HG03280 (cell line): ENCODE results near the gene BRMS1L.

Source experiments
- ATAC-seq: cut with Tn5 transposase; IDR thresholded peaks from one replicate; pipeline ENCODE4 v1.9.1; 2021; ENCODE audit warnings: mild to moderate bottlenecking, moderate library complexity; ENCODE audit not compliant: unreplicated experiment

Gene BRMS1L

GRCh38 chr14:35865611-35866324 lies 39.6 kb downstream of the BRMS1L start:
- ATAC-seq = no peak

GRCh38 chr14:35866595-35867279 lies 40.6 kb downstream of the BRMS1L start:
- no peak for ATAC-seq

GRCh38 chr14:35867280-35867629 lies 41.1 kb downstream of the BRMS1L start:
- no peak for ATAC-seq

GRCh38 chr14:35875296-35875695 lies 49.2 kb downstream of the BRMS1L start:
- no peak for ATAC-seq

GRCh38 chr14:35877276-35877675 lies 51.1 kb downstream of the BRMS1L start:
- ATAC-seq = no peak

GRCh38 chr14:35878272-35879150 lies 52.4 kb downstream of the BRMS1L start:
- ATAC-seq = no peak

GRCh38 chr14:35879151-35879648 lies 53.1 kb downstream of the BRMS1L start:
- ATAC-seq = no peak

GRCh38 chr14:35879654-35880249 lies 53.6 kb downstream of the BRMS1L start:
- ATAC-seq = no peak

GRCh38 chr14:35881280-35881679 lies 55.1 kb downstream of the BRMS1L start:
- no peak for ATAC-seq

- ATAC-seq = no peak
These were observed 57.6 kb downstream of the BRMS1L start for GRCh38 chr14:35883677-35884293.

- ATAC-seq = no peak
These were observed 64.2 kb downstream of the BRMS1L start for GRCh38 chr14:35890308-35890707.

GRCh38 chr14:35895256-35895655 lies 69.1 kb downstream of the BRMS1L start:
- ATAC-seq = no peak

- no peak for ATAC-seq
These were observed 71.5 kb downstream of the BRMS1L start for GRCh38 chr14:35897616-35898111.

- ATAC-seq = no peak
These were observed 72.2 kb downstream of the BRMS1L start for GRCh38 chr14:35898217-35898775.

GRCh38 chr14:35900741-35901140 lies 74.6 kb downstream of the BRMS1L start:
- no peak for ATAC-seq

- ATAC-seq = no peak
These were observed 83.5 kb downstream of the BRMS1L start for GRCh38 chr14:35909665-35910064.

GRCh38 chr14:35910191-35910590 lies 84.1 kb downstream of the BRMS1L start:
- ATAC-seq = no peak

- no peak for ATAC-seq
These were observed 85.0 kb downstream of the BRMS1L start for GRCh38 chr14:35911097-35911496.

GRCh38 chr14:35915185-35915584 lies 89.0 kb downstream of the BRMS1L start:
- ATAC-seq = no peak

GRCh38 chr14:35915775-35916174 lies 89.6 kb downstream of the BRMS1L start:
- no peak for ATAC-seq
